DLD1 (cell line): ENCODE measurements around the gene CHCHD4.

Source experiments
- in situ Hi-C: cut with HindIII; loops from 2 replicates; pipeline ENCODE4 v1.10.0; 2017; ENCODE audit warnings: low sequenced_read_pairs

Gene CHCHD4

DNA sequence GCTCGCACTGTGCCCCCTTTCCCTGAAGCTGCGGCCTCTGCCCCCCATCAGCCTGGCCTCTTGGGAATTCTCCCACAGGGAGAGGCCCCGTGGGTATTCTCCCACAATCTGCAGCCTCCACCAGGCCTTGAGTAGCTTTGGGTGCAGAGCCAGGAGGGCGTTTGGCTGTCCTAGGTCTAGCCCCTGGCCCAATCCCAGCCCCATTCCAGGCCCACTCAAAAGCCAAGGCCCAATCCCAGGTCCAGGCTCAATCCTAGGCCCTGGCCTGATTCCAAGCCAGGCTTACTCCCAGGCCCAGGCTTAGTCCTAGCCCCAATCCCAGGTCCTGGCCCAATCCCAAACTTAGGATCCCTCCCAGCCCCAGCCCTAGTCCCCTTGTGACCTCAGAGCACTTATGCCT, 59.8 kb downstream of the CHCHD4 start:
- in situ Hi-C loops, result no loop called here

DNA sequence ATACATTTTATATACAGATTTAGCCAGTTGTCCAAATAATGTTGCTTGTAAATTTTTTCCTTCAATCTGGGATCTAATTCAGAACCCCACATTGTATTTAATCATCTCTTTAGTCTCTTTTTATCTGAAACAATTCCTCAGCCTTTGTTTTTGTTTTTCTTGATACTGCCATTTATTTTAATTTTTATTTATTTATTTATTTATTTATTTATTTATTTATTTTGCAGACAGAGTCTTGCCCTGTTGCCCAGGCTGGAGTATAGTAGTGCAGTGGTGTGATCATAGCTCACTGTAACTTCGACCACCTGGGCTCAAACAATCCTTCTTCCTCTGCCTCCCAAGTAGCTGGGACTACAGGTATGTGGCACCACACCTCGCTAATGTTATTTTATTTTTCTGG, 61.5 kb downstream of the CHCHD4 start:
- in situ Hi-C loops, result no loop called here
